IMR-90 (cell line): Measurements from ENCODE around the gene GMEB2.

Source experiments
- CEBPB ChIP-seq: IDR thresholded peaks from 2 replicates; pipeline ENCODE4 v1.6.1; 2012; ENCODE audit warnings: low read depth, low read length, improper control_type of control experiment
- ELK1 ChIP-seq: fragments of 150-350 bp; IDR thresholded peaks from 2 replicates; pipeline ENCODE4 v1.6.1; 2016; ENCODE audit warnings: low read depth, mild to moderate bottlenecking, low read length, moderate library complexity, borderline replicate concordance
- POLR2A ChIP-seq: IDR thresholded peaks from 2 replicates; pipeline ENCODE4 v1.6.1; 2012; ENCODE audit warnings: mild to moderate bottlenecking, low read depth, low read length
- RCOR1 ChIP-seq: IDR thresholded peaks from 2 replicates; pipeline ENCODE4 v1.6.1; 2012; ENCODE audit warnings: mild to moderate bottlenecking, low read length, improper control_type of control experiment; ENCODE audit not compliant: insufficient replicate concordance
- RFX5 ChIP-seq: IDR thresholded peaks from 2 replicates; pipeline ENCODE4 v1.8.0; 2012; ENCODE audit warnings: low read depth, mild to moderate bottlenecking, low read length, moderate library complexity
- SMC3 ChIP-seq: fragments of 150-350 bp; IDR thresholded peaks from 2 replicates; pipeline ENCODE4 v1.6.1; 2016; ENCODE audit warnings: low read depth, mild to moderate bottlenecking, antibody characterized with exemption, low read length, moderate library complexity
- TF ChIP-seq, protein P1 (sequence below): conservative IDR thresholded peaks from 2 replicates; pipeline ENCODE4 v1.5.1; 2012; ENCODE audit warnings: mild to moderate bottlenecking, low read depth, low read length, improper control_type of control experiment

DNA sequence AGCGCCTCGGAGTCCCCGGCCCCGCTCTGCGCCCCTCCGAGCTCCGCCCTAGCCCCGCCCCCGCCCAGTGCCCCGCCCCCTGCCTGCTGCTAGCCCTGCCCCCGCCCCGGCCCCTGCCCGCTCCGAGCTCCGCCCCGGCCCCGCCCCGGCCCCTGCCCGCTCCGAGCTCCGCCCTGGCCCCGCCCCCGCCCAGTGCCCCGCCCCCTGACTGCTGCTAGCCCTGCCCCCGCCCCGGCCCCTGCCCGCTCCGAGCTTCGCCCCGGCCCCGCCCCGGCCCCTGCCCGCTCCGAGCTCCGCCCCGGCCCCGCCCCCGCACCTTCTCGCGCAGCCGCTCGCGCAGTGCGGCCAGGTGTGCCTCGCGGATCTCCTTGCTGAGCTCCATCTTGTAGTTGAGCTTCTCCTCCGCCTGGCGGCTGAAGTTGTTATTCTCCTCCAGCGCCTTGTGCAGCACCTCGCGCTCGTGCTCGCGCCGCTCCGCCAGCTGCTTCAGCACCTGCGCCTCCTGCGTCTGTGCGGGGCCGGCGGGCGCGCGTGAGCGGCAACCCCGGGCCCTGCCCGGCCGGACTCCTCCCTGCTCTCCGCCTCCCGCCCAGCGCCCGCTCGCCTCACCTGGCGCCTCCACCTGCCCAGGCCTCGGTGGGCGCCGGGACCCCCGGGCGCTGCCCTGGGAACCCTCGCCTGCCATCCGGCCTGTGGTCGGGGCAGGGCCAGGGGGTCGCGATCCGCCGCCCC is 15.1 kb upstream of the GMEB2 start:
- TF ChIP-seq CEBPB (no peak), POLR2A (no peak), ELK1 (no peak), RCOR1 (no peak), RFX5 (no peak), SMC3 (peak; percentile 26; the same call in 1 of the 2 replicates)
- TF ChIP-seq, protein P1, sequence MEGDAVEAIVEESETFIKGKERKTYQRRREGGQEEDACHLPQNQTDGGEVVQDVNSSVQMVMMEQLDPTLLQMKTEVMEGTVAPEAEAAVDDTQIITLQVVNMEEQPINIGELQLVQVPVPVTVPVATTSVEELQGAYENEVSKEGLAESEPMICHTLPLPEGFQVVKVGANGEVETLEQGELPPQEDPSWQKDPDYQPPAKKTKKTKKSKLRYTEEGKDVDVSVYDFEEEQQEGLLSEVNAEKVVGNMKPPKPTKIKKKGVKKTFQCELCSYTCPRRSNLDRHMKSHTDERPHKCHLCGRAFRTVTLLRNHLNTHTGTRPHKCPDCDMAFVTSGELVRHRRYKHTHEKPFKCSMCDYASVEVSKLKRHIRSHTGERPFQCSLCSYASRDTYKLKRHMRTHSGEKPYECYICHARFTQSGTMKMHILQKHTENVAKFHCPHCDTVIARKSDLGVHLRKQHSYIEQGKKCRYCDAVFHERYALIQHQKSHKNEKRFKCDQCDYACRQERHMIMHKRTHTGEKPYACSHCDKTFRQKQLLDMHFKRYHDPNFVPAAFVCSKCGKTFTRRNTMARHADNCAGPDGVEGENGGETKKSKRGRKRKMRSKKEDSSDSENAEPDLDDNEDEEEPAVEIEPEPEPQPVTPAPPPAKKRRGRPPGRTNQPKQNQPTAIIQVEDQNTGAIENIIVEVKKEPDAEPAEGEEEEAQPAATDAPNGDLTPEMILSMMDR = peak; percentile 33; the same call in 1 of the 2 replicates
